Renal cortical epithelial cell (primary cell): Measurements from ENCODE around the gene ARHGEF35. TPM values are rescaled to one million over a fixed set of nuclear protein-coding genes. Genes with fewer than 3 reads are reported as not detected.
"Not testable (repeated sequence)": the region's sequence is repeated elsewhere in the genome, so short reads cannot be mapped to it uniquely, and the experiment has no call there.

Source experiments
- DNase-seq: peaks from one replicate; pipeline ENCODE4 v3.0.0-alpha.2; 2011; ENCODE audit warnings: low read depth
- total RNA-seq: library from RNA; depleted of rRNA; stranded (reverse); fragments of >200 nt; gene quantifications from 2 replicates; pipeline ENCODE4 v1.2.3, GENCODE V29; 2014

ARHGEF35 gene
- total RNA-seq, result 22.4 and 25.0 TPM in 2 replicates

DNA sequence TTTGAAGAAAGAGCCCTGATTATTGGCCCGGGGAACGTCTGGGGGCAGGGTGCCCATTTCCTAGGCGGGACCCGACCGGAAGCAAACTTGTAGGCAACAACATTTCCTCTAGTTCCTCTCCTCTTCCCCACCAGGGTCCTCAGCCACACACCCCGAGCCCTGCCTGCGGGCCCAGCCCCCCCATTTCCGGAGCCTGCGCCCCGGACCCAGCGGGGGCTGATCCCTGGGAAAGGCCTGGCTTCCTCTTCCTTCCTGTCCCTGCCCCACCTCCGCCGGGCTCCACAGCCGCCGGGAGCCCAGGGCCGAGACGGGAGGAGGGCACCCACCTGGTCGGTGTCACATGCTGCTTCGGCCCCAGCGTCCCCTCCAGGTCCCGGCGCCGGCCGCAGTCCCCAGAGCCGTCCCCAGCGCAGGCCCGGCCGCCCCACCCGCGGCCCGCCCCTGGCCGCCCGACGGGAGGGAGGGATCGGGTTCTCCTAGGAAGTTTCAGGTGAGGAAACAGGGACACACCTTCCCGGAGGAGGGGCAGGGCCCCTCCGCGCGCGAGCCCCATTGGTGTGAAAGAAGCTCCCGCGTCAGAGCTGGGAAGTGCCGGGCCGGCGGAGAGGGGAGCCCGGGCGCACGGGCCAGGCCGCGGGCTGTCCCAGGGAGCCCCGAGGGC lies at the start of gene ARHGEF35:
ARHGEF35 (minus strand) TSS at position 622 of the 661 bp plus-strand sequence. CDS start 7,450 bp downstream, outside the sequence.
- not testable (repeated sequence) for DNase-seq

DNA sequence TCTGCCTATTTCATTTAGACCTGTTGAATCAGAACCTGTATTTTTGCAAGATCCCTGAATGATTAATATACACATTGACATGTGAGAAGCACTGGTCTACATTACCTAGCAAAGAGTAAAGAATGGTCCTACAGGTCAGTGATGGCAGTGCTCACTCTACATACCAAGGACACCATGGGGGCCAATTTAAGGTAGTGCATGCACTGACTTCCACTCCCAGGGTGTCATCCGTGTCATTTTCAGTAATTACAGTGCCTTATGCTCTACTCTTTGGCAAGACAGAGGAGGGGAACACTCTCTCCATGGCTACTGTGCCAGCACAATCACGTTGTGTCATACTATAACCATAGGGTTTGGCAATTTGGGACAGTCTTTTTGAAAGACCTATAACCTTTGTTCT lies 49.7 kb upstream of the ARHGEF35 start:
- DNase-seq, result not testable (repeated sequence)

DNA sequence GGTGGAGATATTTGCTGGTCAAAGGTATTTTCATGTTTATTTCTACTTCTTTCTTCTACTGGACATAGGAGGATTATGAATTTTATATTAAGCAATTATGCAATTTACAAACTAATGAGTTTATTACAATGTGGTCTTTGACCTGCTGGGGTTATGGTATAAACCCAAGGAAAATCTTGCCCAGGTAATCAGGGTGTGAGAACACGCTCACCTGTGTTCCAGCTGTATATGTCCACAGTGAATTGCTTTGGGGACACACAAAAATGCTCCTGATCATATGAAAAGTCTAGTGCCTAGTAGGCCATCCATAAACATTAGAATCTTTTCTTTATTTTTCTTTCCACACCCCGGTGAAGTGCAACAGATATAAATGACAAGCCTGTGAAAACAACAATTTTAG lies 43.7 kb upstream of the ARHGEF35 start, which contains the start of gene OR2A42:
OR2A42 (minus strand) TSS at position 241 of the 400 bp plus-strand sequence. CDS start 6,762 bp downstream, outside the sequence.
- DNase-seq, result not testable (repeated sequence)

DNA sequence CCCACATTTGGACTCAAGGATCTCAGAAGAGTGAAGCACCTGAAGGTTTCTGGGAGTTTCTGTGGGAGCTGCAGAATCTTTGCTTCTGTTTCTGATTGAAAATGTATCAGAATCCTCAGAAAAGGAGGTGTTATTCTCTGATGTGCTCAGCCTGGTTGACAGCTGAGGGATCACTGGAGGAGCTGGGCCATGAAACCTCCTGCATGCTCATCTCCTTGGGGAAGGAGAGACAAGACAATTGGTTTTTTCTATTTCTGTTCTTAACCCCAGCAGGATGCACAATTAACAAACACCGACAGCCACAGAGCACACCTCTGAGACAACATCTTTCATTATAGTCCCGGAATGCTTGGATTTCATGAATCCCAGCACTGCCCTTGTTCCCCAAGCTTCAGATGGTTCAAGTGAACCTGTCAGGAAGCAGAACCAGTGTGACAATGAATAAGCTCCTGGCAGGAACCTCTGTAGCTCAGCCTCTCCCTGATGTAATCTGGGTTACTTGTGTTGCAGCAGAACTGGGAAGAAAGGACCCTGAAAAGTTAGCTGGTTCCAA lies 43.0 kb upstream of the ARHGEF35 start:
- DNase-seq, result not testable (repeated sequence)

DNA sequence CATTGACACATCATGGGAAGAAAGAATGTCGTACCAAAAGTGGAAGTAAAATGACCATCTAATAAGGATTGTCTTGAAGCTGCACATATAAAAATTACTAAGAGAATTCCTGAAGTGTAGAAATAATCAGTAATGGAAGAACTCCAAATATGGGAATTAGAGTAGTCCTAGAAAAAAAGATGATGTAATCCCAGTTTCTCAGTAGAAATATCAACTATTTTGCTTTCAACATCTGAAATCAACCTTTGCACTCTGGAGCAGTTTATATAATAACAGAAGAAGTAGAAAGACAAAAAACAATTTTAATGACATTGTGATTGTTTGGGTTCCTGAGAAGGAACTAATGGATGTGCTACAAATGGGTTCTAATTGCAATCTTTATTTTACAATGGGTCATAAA lies 37.4 kb upstream of the ARHGEF35 start:
- not testable (repeated sequence) for DNase-seq

DNA sequence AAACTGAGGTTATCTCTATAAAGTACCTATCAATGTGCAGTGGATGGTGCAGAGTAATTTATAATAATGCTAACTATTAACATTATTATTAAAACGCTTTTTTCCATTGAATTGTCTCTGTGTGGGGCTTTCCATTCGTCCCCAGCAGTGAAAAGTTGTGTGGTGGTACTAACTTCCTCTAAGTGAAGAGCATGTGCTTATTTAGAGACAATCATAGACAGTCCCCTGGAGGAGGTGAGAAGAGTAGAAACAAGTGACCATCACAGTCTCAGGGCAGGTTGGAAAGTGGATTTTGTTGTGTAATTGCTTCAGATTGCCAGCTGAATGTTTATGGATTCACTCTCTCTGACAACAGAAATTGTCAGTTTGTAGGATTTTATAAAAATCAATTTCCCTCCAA lies 35.4 kb upstream of the ARHGEF35 start:
- not testable (repeated sequence) for DNase-seq

DNA sequence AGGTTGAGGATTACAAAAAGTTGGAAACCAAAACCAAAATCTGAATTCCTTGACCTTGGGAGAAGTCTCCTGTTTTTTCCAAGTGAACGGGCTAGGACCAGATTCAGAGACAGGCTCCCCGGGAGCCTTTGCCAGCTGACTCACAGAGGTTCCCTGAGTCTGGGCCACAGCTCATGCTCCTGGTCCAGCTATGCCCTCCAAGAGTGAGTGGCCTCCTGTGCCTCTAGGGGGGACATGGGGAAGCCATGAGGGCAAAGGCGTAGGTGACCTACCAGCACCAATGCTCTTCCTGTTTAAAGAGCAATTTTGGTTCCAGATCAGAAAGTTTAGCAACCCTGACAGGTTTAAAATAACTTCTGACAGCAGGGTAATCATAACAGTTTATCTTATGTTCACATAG lies 33.2 kb upstream of the ARHGEF35 start:
- DNase-seq, result not testable (repeated sequence)

DNA sequence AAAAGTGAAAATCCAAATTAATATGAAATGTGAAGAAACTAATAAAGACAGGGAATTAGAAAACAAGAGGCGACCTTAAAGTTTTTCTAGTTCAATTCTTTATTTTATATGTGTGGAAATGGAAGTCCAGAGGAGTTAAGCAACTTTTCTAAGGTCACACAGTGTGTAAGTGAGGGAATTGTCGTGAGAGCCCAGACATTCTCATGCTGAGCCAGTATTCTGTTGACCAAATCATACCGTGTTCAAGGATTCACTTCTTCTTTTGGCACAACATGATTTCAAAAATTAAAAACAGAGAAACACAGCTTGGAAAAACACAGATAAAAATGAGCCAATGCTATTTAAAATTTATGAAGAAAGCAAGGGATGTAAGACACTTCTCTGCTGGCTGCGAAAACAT lies 31.2 kb upstream of the ARHGEF35 start:
- not testable (repeated sequence) for DNase-seq

DNA sequence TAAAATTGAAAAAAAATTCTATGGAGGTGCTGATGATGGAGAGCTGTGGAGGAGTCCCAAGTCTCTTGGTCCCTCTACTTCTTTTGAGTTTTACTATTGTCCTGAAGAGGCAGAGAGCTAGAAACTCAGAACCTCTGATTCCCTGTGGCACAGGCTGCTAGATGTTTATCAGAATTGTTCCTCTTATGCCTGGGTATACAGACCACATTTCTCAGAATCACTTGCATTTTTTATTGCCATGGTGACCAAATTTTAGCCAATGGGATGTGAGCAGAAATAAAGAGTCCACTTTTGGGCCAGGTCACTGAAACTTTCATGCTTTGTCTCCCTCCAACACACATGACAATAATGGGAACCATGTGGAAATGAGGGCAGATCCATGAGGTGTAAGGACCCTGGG lies 28.0 kb upstream of the ARHGEF35 start:
- not testable (repeated sequence) for DNase-seq

DNA sequence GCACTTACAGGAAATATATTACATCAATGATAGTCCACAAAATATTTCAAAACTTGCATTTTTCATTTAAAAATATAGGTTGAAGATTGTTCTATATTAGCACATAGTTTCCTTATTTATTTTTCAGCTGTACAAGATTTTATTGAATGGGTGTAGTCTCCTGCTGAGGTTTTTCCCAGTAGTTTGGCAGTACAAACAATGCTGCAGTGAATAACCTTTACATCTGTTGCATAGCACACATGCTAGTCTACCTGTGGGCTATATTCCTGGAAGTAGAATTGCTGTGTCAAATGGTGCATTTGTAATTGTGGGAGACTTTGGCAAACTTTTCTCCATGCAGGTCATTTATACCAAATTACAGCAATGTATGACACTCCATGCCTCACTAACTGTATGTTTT lies 24.9 kb upstream of the ARHGEF35 start:
- not testable (repeated sequence) for DNase-seq

DNA sequence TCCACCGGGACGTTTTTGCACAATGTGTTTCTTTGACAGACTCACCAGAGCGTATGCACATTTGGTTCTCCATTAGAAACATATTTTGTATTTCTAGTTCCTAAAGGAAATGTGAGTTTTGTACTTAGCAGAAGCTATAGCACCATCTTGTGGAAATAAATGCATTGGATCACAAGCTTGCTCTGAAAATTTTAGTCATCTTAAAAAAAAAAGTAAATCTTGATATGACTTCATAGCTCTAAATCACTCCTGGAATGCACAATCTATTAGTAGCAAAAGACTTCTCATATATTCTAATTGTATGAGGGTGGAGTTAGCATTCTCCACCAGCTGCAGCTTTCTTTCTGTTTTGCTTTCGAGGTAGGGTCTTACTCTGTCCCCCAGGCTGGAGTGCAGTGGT lies 23.5 kb upstream of the ARHGEF35 start:
- DNase-seq, result not testable (repeated sequence)

DNA sequence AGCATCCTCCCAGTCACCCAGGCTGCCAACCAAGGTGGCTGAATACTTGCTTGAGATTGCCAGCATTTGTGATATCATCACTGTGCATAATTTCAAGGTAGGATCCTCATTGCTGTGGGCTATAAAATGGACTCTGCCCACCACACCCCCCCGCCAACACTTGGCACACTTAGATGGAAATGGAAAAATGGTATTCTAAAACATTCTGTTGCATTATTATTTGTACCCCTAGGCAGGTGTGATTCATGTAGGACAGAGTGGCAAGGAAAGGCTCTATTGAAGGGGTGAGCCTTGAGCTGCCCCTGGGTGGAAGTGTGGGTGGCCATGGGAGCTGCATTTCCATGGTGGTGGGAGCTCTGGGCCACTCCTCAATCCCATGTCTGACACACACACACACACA lies 22.9 kb upstream of the ARHGEF35 start:
- not testable (repeated sequence) for DNase-seq

DNA sequence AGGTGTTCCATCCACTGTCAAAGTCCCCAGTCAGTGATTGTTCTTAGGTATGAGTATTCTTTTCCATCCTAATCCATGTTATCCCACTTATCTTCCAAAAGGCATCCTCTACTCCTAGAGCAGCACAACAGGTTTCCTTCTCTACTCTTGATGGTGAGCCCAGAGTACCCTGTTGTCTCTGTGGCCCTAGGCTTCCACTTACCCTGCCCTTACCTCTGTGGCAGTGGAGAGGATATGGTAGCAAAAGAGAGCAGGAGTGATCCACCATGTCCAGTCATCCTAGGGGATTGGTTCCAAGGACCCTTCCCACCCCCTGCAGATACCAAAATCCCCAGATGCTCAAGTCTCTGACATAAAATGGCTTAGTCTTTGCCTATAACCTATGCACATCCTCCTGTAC lies 21.6 kb upstream of the ARHGEF35 start:
- DNase-seq, result not testable (repeated sequence)

DNA sequence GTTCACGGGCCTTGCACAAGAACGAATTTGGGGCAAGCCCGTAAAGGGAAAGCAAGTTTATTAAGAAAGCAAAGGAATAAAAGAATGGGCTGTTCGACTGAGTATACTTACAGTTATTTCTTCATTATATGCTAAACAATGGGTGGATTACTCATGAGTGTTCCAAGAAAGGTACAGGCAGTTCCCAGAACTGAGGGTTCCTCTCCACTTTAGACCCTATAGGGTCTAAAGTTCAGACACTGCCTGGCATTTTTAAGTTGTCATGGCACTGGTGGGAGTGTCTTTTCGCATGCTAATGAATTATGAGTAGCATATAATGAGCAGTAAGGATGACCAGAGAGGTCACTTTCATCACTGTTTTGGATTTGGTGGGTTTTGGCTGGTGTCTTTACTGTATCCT lies 9.7 kb upstream of the ARHGEF35 start:
- not testable (repeated sequence) for DNase-seq

DNA sequence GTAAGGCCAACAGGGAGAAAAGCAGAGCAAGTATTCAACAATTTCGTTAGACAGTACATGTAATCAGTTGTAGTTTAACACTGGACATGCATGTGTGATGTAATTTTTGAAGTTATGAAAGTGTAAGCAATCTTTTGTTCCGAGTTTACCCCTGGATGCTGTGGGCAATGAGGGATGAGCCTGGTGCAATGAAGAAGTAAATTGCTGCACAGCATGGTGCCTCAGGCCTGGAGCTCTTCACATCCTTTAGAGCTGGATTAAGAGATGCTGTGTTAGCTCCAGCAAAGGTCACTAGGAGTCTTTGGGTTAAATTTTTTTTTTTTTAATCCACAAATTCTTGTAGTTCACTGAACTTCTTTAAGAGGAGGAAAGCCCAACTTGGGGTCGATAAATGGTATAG lies 7.5 kb upstream of the ARHGEF35 start:
- DNase-seq, result not testable (repeated sequence)

DNA sequence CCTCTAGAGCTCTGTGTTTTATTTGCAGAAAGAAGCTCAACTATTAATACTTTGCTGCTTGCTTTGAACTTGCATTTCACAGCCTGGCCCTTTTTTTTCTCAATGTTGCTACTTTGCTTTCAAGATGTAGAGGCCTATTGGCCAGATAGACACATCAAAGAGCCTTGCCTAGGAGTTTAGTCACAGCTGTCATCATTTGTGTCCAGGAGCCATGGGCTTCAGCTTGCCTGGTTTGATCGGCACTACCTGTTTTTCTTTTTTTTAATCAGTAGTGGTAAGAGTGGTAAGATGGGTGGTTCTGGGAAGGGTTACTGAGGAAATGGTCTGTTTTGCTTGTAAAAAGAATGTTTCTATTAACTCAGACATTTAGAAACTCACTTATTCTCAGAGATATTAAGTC lies 6.3 kb upstream of the ARHGEF35 start:
- DNase-seq, result not testable (repeated sequence)

DNA sequence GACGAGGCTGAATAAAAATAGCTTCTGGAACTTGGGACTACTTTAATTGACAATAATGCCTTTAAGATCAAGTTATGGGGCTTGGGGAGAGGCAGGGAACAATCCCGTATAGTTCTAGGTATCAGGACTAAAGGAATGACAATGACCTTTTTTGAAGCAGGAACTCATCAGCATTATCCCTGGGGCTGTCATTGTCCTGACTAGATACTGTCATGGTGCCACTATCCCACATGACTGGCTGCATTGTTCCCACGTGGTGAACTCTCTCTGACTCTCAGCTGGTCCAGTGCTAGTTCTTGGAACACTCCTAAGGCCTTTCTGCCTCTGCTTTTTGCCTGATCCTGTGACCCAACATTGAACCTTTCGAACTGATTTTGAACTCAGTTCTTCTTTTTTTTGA lies 3.3 kb upstream of the ARHGEF35 start:
- DNase-seq, result not testable (repeated sequence)

DNA sequence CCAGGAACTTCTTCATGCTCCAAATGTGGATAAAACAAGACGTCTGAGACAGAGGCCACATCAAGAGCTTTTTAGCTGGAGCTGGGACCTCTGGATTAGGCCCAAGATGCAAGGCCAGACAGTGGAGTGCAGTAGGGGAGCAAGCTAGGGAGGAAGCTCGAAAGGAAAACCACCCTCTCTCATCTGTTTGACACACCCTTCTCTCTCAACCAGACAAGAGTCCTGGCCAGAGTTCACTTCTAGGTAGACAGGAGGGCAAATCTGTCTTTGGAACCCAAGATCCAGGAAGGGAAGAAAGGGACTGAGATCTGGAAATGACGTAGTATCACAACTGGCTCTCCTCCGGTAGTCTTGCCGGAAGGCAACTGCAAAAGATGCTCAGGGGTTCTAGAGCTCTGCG lies 1.2 kb downstream of the ARHGEF35 start:
- DNase-seq, result not testable (repeated sequence)

DNA sequence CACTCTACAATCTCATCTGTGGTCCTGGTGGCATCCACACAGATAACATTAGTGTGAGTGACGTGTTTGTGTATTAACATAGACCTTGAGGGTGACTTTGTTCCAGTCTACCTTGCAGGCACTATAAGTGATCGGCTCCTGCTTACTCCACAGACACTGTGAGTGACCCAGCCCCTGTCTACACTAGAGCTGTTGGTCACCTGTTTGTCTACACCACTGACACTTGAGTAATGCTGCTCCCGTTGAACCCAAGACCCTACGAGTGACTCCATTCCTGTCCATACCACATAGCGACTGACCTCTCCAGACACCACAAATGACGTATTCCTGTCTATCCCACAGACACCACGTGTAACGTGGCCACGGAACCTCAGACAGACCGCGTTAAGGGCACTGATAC lies 1.9 kb downstream of the ARHGEF35 start:
- DNase-seq, result not testable (repeated sequence)

DNA sequence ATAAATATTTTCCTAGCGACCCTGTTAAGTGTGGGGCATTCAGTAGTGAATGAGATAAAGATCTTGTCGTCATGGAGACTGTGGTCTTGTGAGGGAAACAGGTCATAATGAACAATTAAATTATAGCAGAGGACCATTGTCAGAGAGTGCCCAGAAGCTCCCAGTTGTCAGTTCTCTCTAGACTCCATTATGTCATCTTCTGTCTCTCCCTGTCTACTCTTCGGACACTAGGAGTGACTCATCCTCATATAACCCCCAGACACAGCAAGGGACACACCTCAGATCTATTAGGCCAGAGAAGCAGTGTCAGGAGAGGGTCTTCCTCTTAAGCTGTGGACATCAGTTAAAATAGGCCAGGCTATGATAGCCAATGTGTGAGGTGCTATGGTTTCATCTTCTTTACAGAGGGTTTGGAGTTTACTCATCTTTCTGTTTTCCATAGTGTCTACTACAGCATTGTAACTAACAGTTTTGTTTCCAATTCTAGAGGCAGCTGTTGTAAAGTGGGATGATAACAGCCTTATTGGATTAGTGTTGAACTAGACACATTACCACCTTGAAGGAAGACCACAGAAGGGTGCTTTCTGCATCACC lies 7.0 kb downstream of the ARHGEF35 start:
- not testable (repeated sequence) for DNase-seq

DNA sequence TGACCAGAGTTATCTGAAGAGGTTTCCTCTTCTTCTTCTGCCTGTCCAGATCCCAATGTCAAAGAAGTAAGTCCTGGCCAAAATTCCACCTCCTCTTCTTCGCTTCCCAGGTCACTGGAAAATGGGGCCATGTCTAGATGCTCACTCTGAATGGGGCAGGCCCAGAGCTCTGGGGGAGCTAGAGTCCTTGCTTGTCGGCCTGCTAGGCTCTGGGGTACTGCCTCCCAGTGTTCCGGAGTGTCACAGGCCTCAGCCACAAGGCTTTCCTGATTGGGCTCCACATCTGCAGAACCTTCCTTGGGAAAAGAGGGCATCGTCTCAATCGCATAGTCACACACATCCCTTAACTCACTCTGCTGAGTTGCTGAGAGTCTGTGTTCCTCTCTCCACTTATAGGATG lies 7.8 kb downstream of the ARHGEF35 start:
- DNase-seq, result not testable (repeated sequence)

DNA sequence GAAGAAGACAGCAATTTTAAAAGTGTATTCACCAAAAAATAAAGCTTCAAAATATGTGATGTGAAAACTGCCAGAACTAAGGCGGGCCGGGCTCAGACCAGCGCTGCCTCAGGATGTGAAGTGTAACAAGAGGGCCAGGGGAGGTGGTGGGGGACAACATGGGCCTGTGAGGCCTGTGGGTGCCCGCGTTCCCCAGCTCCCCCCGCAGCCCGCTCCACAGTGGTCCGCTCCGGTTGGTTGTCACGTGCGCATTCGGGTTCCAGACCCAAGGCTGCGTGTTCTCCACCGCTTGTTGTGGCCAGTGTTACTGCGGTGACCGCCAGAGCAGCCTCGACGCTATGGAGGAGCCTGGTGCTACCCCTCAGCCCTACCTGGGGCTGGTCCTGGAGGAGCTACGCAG lies 12.5 kb downstream of the ARHGEF35 start, which contains the start of gene CTAGE4:
CTAGE4 (plus strand) TSS at position 301 of the 400 bp plus-strand sequence; CDS start at position 339, 38 bp downstream.
- not testable (repeated sequence) for DNase-seq

DNA sequence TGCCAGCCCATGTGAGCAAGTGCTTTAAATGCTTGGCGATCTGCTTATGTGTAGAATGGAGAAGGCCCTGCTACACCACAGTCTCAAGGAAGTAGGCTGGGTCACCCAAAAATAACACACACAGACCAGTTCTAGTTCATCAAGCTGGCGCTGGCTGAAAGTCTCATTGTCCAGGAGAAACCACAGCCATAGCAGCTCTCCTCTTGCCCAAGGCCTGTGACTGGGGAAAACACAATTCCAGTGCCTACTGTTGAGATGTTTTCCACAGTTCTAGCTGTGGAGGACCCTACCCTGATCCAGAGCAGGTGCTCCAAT lies 16.5 kb downstream of the ARHGEF35 start:
- DNase-seq, result not testable (repeated sequence)
